Germinal center (tissue), 1 donor: Measurements from ENCODE around the gene AMZ1.

Source experiments
- DNase-seq: peaks from one replicate; pipeline ENCODE4 v3.0.0; 2012; ENCODE audit warnings: mixed read lengths, low spot score

The AMZ1 gene

GRCh38 chr7:2754086-2754485 is 66.1 kb downstream of the AMZ1 start:
- no peak for DNase-seq

DNA sequence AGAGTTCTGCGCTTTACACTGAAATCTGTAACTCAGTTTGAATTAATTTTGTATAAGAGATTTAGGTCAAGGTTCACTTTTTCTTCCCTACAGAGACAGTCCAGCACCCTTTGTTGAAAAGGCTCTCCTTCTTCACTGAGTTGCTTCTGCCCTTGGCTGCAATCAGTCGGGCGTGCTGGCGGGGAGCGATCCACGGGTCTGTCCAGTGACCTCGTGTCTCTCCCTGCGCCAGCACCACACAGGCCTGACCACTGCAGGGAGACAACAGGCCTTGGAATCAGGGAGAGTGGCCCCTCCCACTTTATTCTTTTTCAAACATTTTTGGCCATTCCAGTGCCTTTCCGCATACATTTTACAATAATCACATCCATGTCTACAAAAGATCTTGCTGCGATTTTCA is 66.9 kb downstream of the AMZ1 start:
- no peak for DNase-seq

- no peak for DNase-seq
Observed at GRCh38 chr7:2755531-2755930, 67.5 kb downstream of the AMZ1 start.

GRCh38 chr7:2757361-2757903 is 69.4 kb downstream of the AMZ1 start:
- no peak for DNase-seq

- no peak for DNase-seq
Observed at GRCh38 chr7:2757904-2758672, 70.1 kb downstream of the AMZ1 start.

GRCh38 chr7:2758673-2759616 is 70.9 kb downstream of the AMZ1 start:
- no peak for DNase-seq

GRCh38 chr7:2759736-2760097 is 71.7 kb downstream of the AMZ1 start:
- no peak for DNase-seq

DNA sequence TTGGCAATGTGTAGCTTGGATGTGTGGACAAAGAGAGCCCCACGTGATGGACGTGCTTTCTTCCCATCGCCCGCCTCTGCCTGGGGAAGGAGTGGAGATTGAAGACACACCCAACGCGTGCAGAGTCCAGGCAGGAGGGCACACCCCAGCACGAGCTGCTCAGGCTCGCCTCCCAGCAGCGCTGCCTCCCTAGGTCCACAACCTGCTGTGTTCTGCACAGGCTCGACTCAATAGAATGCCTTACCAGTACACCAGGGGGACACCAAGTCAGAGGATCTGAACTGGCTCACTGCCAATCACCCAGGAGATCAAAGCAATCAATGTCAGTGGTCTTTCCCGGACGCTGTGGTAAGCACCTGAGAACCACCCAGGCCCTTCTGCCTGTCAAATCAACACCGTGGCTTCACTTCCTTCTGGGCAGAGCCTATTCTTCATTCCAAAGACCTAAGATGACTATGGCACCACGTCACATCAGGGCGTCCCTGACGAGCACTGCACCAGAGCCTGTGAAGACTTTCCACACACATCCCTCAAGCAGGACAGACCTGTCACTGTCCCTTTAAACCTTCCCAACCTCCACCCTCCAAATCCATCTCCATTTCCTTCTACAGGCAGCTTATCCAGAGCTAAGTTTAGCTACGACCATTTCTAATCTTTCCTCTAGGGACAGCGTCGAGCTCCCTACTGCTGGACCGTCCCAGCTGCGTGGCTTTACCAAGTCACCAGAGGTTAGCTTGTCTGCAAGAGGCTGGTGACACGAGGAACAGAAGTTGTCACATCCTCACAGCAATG is 72.3 kb downstream of the AMZ1 start:
- DNase-seq: no peak

- no peak for DNase-seq
Observed at GRCh38 chr7:2761131-2761624, 73.2 kb downstream of the AMZ1 start.

GRCh38 chr7:2761801-2762497 is 73.9 kb downstream of the AMZ1 start:
- DNase-seq: no peak

DNA sequence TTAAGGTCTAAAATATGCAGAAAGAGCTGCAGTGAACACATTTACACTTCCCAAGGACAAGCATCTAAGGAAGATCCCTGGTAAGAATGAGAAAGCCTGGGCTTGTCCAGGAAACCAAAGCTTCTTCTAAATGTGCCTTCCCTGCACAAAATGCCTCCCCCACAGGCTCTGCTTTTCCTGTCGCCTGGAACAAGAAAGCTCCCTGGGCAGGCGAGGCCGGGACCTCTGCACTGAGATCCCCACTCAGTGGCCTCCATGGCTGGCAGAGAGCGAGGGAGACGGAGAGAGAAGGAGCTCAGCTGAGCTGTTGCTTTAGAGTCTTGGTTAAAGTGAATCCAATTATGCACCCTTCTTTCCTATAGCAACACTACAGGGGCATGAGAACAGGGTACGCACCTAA is 75.6 kb downstream of the AMZ1 start:
- DNase-seq: no peak

DNA sequence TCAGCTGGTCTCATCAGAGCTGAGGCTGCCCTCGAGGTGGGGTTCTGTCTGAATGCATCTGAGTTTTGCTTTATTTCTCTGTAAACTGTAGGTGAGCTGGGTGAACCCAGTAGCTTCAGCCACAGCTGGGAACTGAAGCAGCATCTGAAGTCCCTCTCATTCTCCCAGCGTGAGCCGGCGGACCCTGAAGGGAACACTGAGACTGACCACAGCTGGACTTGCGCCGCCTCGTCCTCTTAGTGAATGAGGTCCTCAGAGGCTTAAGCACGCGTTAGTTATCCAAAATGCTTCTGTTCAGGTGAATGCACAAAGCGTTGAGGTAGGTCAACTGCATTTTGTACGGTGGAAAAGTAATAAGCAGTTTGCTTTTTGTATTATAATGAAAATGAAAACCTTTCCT is 76.6 kb downstream of the AMZ1 start:
- DNase-seq: no peak
